Inflammatory macrophage treated with lipopolysaccharide for 4 hours (primary cell): ENCODE results near the gene LAMC1.
"Not testable (repeated sequence)": the region's sequence is repeated elsewhere in the genome, so short reads cannot be mapped to it uniquely, and the experiment has no call there.

Experiments used
- DNase-seq: peaks from one replicate; pipeline ENCODE4 v3.0.0-alpha.2; 2020

LAMC1 gene

DNA sequence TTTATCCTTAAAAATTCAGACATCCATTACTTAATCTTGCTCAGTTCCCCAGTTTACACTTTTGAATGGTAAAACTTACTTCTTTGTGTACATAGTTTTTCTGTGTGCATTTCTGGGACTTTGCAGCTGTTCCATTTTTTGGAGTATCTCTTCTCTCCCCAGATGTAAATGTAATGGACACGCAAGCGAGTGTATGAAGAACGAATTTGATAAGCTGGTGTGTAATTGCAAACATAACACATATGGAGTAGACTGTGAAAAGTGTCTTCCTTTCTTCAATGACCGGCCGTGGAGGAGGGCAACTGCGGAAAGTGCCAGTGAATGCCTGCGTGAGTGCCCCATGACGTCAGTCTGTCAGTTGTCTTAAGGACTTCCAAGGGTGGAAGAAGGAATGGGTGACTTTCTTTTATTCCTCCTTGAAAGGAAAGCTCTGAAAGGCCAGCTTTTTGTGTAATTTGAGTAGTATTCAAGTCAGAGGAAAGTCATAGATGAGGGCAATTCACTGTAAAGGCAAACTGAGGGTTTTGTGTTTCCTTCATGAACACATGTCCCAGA is 87.2 kb downstream of the LAMC1 start:
- DNase-seq = no peak

DNA sequence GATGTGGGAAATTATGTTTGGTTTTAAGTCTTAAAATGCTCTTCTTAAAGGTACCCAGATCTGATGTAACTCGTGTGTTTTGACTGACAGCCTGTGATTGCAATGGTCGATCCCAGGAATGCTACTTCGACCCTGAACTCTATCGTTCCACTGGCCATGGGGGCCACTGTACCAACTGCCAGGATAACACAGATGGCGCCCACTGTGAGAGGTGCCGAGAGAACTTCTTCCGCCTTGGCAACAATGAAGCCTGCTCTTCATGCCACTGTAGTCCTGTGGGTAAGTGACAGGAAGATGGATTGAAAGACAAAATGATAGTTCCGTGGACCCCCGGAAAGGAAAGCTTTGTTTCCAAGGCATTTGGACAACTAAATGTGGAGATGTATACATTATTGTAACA is 91.2 kb downstream of the LAMC1 start:
- no peak for DNase-seq

DNA sequence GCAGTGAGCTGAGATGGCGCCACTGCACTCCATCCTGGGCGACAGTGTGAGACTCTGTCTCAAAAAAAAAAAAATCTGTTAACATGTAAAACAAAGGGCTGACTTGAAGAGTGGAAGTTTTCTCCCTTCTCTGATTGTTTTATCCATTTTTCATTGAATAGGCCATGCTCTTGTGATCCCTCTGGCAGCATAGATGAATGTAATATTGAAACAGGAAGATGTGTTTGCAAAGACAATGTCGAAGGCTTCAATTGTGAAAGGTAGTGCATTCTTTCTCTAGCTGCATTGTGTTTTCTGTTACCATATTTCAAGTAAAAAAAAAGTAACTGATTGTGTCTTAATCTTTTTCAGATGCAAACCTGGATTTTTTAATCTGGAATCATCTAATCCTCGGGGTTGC is 93.2 kb downstream of the LAMC1 start:
- no peak for DNase-seq

DNA sequence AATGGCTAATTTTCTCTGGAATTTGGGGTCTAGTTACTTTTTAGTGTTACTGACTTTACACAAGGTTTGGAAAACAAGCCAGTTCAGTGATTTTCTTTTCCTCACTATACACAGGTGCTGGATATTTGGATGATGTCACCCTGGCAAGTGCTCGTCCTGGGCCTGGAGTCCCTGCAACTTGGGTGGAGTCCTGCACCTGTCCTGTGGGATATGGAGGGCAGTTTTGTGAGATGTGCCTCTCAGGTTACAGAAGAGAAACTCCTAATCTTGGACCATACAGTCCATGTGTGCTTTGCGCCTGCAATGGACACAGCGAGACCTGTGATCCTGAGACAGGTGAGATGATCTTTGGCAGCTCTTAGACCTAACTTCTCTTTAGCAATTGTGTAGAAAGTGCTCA is 98.4 kb downstream of the LAMC1 start:
- DNase-seq = no peak

DNA sequence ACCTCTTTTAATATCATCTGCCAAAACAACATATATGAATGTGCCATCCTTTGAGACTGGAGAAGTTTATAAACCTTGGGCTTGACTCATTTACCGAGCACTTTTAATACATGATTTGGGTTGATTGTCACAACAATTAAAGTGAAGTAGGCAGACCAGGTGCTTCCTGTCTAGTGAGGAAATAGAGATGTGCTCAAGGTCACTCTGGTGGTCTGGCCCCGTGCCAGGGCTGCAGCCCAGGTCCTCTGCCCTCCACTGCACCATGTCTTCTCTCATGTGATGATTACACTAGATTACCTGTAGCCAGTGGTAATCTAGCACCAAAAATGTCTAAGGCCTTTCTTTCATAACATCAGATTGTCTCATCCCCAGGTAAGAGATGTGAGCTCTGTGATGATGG is 101.0 kb downstream of the LAMC1 start:
- DNase-seq = no peak

DNA sequence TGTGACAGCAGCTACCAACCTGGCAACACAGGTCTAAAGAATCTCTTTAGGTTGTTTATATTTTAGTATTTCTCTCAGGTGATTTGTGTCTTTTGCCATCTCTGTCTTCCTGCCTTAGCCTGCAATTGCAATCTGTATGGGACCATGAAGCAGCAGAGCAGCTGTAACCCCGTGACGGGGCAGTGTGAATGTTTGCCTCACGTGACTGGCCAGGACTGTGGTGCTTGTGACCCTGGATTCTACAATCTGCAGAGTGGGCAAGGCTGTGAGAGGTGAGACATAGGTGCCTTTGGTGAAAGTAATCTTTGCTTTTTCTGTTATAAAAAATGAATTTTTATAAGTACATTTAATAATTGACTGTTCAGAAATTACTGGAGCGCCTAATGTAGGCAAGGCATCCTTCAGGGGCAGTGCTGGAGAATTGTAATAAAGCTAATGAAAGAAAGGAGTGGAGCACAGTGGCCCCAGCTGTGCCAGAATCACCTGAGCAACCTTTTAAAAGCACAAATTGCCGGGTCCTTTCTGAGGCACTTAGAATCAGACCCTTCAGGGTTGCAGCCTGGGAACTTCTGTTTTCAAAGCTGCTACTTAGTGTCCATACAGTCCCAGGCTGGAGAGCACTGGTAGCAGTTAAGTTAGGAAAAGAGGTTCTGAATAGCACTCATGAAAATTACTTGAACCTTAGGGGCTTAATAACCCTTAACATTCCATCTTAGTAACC is 102.2 kb downstream of the LAMC1 start:
- no peak for DNase-seq

DNA sequence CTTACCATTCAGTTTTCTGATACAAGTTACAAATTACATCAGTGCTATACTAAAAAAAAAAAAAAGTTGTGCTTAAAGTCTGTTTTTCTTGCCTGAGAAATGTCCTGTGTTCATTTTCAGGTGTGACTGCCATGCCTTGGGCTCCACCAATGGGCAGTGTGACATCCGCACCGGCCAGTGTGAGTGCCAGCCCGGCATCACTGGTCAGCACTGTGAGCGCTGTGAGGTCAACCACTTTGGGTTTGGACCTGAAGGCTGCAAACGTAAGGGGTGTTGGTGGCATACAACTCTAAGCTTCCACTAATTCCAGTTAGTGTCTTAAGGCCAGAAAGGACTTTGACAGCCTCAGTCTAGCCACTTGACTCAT is 102.8 kb downstream of the LAMC1 start:
- DNase-seq = no peak

DNA sequence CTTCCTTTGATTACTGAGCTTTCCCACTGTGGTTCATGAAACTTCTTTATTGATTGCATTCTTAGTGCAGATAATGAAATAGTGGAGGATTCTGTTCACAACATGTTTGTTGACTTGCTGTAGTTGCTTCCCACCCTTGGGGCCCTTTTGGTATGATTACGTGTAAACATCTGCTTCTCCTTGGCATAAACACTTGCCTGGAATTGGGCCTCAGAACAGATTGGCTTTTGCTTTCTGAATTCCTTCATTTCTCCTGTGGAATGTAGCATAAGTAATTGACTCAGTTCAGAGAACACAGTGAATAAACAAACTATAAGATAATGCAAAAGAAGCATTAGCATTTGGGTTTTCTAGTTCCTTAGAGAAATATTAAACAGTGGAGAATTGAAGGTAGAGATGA is 103.3 kb downstream of the LAMC1 start:
- no peak for DNase-seq

DNA sequence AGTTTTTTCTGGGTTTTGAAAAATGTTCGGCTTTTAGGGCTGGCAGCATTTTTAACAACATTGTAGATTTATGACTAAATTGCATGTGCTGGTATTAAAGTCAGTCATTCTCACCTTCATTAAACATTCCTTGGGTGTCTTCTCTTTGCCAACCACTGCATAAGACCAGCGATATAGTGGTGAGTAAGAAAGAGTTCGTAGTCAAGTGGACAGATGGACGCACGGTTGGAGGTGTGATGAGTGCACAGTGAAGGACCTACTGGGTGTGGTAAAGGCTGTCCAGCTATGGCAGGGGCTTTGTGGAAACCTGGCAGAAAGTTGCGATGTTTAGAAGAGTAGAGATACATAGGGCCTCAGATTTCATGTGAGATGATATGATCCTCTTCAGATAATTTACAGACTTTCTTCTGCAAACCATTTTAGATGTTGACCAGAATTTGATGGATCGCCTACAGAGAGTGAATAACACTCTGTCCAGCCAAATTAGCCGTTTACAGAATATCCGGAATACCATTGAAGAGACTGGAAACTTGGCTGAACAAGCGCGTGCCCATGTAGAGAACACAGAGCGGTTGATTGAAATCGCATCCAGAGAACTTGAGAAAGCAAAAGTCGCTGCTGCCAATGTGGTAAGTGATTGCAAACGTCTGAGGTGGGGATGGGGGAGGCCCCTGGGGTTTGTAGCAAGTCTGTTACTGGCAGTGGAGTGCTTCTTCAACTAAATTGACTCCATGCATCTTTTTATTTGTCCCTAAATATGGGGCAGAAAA is 106.9 kb downstream of the LAMC1 start:
- DNase-seq = no peak

DNA sequence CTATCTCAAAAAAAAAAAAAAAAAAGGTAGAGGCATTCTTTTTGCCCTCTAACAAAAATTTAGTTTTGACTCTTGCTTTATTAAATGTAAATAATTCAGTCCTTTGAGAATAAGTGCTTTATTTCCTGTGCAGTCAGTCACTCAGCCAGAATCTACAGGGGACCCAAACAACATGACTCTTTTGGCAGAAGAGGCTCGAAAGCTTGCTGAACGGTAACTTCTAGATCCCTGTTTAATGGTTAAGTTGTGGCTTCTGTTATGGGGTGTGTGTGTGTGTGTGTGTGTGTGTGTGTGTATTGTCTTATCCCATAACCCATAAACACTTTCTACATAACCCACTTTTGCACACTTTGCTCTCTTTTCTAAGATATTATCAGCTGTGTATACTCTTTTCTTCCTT is 107.9 kb downstream of the LAMC1 start:
- DNase-seq = no peak

DNA sequence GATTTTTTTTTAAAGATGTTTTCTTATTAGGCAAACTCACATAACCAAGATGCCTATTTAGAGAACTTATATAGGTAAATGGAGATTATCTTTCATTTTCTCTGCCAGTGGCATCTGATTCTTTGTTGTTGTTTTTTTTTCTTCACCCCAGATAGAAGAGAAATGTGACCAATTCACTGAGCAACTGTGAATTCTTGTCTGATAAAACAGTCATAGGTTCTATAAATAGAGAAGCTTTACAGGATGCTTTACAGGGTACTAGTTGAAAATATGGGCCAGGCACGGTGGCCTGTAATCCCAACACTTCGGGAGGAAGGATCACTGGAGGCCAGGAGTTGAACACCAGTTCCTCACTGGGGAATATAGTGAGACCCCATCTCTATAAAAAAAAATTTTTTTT is 112.1 kb downstream of the LAMC1 start:
- DNase-seq = no peak

DNA sequence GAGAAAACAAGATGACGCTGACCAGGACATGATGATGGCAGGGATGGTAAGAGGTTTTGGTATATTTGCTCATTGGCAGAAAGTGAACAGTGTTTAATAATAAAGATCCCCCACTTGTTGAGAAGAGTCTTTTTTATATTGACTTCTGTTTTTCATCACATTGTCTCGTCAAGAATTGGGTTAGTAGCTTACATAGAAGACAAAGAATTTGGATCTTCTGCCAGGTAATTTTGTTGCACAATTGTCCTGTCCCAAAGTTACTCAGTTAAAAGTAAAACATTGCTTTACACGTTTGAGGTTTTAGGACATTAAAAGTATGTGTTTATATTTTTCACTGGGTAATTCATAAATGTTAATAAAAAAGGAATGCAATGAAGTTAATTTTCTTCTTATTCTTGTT is 114.6 kb downstream of the LAMC1 start:
- DNase-seq = no peak

DNA sequence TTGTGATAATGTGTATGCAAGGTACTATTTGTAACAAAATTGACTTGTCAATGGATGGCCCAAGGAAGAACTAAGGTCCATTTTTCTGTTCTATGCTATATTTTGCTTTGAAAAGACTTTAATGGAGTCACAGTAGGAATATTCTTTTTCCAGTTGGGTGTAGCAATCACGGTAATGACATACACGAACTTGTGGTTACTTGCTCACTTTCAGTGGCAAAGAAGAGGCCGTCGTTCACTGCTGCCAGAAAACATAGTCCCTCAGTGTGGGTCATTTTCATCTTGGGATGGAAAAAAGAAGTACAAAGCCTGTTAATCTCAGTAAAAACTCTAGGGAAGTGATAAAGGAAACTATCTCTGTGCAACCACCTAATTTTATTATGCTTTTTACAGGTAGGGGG is 115.1 kb downstream of the LAMC1 start:
- DNase-seq = no peak

DNA sequence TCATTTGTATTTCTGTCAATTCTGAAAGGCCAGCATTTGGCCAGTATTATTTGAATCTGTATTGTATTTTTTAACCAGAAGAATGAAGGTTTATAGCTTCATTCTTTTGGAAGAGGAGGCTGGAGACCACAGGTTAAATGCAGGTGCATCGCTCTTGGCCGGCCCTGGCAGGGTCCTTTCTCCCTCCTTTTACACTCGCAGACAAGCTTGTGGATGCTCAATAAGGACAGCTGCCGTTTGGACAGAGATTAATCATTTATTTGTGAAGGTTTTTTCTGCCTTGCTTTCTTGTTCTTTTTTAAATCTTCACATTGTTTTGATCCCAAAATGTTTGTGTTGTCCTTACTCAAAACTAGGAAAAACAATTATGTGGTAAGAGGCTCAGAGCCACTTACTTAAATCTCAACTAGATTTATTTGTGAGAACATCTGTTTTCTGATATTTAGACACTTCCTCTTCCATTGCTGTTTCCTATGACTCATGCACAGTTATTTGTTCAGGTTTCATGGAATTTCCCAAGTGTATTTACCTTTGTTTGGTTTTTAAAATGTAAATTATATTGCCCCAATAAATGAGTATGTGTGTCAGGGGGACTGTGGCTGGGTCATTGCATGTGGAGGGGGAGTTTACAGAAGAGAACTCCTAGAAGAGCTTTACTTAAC is 116.2 kb downstream of the LAMC1 start:
- peak; percentile 21 for DNase-seq

DNA sequence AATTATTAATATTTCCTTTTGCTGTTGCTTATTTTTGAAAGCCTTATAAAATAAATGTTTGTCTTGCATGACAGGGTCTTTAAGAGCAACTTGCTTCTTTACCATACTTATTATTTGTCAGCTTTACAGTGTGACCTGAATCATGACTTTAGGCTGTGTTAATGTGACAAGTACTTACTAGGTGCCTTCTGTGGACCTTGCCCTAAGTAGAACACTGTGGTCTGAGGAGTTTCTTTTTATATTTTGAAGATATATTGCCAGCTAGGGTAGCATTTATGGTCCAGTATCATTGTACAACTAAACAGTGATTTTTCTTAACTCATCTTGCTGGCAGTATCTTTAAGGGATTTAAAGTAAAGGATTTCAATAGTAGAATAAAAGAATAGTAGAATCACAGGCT is 117.4 kb downstream of the LAMC1 start:
- no peak for DNase-seq

DNA sequence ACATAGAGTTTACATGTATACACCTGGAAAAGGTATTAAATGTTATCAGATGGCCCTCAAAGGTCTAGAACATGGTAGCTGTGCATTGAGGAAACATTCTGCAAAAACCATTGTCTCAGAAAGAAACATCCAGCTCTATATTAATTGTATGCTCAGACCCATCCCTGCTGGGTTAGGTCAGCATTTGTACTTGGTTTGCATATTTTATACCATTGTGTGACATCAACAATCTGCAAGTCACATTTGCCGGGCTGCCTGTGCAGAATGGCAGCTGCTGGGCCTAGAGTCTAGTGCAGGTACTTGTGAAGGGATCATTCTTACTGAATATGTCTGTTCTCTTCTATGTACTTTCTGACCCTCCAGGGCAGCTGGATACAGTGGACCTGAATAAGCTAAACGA is 119.0 kb downstream of the LAMC1 start:
- no peak for DNase-seq

DNA sequence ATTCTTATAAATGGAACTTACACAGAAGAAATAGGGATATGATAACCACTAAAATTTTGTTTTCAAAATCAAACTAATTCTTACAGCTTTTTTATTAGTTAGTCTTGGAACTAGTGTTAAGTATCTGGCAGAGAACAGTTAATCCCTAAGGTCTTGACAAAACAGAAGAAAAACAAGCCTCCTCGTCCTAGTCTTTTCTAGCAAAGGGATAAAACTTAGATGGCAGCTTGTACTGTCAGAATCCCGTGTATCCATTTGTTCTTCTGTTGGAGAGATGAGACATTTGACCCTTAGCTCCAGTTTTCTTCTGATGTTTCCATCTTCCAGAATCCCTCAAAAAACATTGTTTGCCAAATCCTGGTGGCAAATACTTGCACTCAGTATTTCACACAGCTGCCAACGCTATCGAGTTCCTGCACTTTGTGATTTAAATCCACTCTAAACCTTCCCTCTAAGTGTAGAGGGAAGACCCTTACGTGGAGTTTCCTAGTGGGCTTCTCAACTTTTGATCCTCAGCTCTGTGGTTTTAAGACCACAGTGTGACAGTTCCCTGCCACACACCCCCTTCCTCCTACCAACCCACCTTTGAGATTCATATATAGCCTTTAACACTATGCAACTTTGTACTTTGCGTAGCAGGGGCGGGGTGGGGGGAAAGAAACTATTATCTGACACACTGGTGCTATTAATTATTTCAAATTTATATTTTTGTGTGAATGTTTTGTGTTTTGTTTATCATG is 120.5 kb downstream of the LAMC1 start:
- DNase-seq = no peak

DNA sequence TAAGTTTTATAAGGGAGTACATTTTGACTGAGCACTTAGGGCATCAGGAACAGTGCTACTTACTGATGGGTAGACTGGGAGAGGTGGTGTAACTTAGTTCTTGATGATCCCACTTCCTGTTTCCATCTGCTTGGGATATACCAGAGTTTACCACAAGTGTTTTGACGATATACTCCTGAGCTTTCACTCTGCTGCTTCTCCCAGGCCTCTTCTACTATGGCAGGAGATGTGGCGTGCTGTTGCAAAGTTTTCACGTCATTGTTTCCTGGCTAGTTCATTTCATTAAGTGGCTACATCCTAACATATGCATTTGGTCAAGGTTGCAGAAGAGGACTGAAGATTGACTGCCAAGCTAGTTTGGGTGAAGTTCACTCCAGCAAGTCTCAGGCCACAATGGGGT is 121.5 kb downstream of the LAMC1 start:
- peak; percentile 13 for DNase-seq

DNA sequence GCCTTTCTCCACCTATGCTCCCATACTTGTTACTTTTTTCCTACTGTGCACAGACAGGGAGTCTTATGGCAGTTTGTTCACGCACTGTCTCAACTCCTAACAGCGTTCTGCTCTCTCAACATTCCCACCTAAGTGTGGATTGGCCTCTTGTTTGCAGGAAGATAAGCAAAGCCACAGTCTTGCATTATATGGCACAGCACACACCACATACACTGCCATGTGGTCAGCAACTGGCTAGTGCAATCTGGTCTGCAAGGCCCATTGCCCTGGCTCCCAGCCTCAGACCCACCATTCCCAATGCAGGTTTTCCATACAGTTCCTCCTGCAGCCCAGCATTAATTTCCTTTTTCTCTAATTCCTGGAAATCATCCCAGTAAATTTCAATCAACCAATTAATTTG is 124.5 kb downstream of the LAMC1 start:
- DNase-seq = no peak

DNA sequence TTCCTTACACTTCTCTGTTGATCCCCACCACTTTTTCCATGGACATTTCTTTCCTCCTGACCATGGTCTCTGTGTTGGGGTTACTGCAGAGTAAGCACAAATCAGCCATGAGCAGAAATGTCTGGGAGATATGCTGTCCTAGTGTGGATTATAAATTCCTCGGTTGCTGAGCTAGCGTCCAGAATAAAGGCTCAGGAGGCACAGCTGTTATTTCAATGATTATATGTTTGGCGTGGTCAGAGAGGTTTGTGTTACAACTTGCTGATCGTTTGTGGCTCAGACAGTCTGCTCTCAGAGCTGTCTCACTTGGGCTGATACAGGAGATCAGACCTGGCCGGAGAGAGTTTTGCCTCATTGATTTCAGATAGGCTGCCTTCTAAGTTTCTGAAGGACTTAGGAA is 125.4 kb downstream of the LAMC1 start:
- no peak for DNase-seq

DNA sequence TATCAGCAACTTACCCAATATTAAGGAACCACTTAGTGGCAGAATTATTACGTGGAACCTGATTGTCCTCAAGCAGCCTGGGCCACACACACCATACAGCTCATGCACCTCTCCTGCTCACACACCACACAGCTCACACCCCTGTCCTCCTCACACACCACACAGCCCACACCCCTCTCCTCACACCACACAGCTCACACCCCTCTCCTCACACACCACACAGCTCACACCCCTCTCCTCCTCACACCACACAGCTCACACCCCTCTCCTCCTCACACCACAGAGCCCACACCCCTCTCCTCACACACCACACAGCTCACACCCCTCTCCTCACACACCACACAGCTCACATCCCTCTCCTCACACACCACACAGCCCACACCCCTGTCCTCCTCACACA is 126.1 kb downstream of the LAMC1 start:
- no peak for DNase-seq

DNA sequence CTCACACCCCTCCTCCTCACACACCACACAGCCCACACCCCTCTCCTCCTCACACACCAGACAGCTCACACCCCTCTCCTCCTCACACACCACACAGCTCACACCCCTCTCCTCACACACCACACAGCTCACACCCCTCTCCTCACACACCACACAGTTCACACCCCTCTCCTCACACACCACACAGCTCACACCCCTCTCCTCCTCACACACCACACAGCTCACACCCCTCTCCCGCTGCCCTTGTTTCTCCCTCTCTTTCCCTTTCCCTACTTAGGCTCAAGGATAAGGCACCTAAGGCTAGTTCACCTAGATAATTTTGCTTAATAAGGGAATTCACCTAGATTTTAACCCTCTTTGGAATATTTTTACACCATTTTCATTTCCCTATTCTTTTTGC is 126.8 kb downstream of the LAMC1 start:
- DNase-seq = not testable (repeated sequence)

DNA sequence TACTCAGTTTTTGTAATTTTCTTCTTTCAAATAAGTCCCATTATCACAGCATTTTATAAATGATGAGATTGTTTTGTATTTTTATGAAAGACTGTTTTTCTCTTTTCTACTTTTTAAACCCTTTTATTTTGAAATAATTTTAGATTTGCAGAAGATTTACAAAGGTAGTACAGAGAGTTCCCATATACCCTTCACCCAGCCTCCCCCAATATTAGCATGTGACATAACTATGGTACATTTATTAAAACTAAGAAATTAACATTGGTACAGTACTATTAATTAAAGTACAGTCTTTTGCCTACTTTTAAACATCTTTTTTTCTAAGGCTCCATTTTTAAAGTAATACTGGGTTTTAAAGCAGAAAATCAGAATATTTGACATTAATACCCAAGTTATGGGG is 127.2 kb downstream of the LAMC1 start:
- no peak for DNase-seq
